CD4-positive, alpha-beta T cell treated with Interleukin-15 for 1 hour (primary cell): ENCODE data around the gene SETX.

Experiments
- DNase-seq: peaks from one replicate; pipeline ENCODE4 v3.0.0-alpha.2; 2020

Gene SETX

DNA sequence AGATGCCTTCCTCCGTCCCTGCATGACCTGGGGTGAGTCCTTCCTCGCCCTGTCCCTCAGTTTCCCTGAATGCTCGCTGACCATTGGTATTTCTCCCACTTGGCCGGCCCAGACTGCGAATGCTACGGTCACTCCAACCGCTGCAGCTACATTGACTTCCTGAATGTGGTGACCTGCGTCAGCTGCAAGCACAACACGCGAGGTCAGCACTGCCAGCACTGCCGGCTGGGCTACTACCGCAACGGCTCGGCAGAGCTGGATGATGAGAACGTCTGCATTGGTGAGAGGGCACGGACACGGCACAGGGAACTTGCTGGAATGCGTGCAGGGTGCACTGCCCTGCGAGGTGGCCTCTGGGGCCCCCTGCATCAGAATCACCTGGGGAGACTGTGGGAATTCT lies 115.8 kb downstream of the SETX start:
- no peak for DNase-seq

DNA sequence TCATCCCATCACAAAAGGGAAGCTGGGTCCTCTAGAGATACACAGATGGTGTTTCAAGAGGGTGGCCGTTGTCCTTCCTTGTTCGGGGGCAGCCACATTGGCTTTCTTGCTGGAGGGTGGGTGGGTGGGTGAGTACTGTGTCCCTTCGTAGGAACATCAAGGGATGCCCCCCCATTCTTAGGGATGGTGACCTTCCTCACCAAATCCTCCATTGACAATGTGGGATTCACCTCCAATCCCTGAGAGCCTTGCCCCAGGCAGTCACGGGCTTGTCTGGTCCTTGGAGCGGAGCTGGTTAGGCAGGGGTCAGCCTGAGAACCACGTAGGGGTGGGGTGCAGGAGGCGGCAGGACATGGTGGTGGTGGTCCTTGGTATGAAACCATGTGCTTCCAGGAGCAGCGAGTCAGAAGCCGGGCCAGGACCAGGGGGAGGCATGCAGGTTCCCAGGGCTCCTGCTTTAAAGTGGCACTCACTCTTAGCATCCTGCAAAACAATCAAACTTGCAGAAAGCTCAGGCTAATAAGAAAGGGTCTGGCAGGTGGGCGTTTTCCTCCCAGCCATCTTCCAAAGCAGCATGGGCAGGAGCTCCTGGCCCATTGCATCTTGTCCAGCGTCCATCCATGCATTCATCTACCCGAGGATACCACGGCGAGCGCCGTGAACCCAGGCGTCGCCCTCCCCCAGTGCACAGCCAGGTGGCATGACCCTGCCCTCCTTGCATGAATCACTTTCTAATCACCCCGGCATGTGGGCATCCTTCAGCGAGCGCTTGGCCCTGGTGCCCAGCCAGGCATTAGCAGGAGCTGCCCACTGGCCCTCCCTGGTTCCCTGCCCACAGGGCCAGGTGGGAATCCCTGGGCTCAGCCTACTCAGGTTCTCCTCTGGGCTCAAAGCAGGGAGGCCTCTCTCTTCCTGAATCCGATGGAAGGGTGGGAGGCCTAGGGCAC lies 116.5 kb downstream of the SETX start:
- no peak for DNase-seq

DNA sequence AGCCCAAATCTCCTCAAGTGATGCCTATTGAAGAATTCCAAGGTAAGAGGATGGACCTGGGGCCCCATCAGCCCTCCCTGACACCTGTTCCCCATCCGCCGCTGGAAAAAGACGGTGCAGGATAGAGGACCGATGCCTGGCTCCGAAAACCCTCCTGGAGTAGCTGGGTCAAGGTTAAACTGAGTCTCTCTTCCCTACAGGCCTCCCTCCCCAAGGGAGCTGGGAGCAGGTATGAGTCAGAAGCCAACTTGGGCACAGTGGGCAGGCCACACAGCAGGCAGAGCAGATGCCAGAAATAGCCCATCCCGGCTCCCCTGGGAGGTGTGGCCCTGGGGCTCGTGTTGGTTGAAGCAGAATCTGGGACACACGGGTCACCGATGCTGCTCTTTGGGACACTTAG lies 117.3 kb downstream of the SETX start:
- DNase-seq = no peak

DNA sequence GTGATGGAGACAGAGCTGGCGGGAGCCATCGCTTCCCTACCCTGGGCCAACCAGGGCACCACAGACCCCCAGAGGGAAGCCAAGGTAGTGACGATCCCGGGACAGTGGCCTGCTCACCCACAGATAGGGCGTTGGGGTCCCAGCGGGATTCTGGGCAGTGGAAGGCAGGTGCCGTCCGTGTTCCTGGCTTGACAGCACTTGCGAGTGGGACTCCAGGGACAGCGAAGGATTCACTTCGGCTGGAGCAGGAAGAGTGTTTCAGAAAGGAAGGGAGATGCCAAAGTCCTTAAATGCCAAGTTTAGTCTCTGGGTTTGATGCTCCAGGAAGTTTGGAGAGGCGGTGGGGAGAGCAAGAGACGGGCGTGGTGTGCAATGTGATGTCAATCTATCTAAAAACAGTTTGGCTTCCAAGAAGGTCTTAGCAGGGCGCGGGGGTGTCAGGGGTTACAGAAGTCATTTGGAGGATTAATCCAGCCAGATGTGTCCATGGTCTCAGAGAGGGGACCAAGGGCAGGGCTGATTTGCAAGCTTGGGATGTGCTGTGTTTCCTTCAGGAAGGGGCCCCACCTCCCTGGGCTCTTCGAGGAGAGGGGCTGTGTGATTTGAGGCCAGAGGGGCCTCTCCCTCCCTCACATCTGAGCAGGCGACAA lies 118.0 kb downstream of the SETX start:
- DNase-seq = no peak

DNA sequence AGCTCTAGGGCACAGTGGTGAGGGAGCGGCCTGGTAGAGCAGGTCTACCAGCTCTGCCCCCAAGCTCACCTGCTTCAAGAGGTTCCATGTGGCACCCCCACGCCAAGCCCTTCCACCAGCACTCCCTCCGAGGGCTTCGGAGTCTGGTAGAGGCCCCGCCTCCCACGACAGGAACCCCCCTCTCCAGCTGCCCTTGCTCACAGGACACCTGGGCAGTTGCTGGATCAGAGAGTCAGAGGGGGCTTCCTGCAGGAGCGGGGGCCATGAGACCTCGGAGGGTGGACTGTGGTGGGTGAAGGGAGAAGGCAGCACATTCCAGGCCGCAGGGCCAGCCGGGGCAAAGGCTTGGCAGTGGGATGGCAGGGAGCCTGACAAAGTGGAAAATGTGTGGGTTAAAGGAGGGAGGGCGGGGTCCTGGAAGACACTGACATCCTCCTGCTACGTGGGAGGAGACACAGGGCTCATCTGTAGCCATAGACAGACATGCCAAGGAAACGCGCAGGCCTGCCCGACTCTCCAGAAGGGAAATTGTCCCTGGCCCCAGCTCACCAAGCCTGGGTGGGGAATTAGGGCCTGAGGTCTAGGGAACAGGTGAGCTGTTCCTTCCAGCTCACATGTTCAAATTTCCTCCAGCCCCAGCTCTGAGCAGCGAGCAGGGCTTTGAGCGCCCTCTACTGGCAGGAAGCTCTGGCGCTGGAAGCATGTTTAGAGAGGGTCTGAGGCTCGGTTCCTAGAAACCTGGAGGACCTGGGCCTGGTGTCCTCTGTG lies 118.7 kb downstream of the SETX start:
- peak; percentile 71 for DNase-seq

DNA sequence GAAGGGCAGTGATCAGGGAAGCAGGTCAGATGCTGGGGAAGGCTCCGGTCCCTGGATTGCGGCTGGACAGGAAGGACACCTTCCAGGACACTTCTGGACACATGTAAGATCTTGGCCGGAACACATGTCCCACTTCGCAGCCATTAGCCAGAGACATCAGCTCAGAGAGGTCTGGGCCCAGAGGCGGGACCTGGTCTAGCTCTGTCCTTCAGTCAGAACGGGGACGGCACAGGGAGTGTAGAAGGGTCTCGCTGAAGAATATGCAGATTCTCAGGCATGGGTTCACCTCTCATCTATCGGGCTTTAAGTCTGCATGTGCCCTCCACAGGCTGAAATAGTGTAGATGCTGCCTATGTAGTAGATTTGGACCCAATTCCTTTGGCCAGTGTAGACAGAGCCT lies 119.7 kb downstream of the SETX start:
- DNase-seq = no peak

DNA sequence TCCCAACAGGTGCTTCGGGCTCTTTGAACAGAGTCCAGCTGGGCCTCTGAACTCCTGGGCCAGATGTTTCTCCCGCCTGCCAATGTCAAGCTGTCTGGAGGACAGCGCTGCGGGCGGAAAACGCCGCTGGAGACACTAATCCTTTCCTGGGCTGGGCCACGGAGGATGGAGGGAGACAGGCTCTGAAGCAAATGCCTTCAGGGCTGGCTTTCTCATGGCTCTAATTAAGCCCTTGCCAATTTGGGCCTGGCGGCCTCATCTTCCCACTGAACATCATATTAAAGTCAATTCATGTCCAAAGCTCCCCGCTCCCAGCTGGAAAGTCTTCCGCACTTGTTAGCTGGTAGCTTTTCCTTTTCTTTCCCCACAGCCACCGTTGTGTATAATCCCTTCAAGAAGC lies 120.3 kb downstream of the SETX start:
- no peak for DNase-seq

DNA sequence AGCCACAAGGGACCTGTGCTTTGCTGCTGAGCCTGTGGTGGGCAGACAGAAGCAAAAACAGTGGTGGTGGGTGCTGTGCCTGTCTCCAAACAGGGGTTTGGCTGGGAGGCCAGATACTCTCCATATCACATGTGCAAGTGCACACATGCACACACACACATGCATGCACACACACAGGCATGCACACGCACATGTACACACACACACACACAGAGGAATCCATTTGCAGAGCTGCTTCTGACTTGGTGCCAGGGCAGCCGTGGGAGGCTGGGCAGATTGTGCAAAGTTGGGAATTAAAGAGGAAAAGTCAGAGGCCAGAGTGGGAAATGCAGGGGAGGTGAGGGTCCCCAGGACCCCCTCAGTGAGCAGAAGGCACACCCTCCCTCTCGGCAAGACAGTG lies 121.6 kb downstream of the SETX start:
- no peak for DNase-seq

DNA sequence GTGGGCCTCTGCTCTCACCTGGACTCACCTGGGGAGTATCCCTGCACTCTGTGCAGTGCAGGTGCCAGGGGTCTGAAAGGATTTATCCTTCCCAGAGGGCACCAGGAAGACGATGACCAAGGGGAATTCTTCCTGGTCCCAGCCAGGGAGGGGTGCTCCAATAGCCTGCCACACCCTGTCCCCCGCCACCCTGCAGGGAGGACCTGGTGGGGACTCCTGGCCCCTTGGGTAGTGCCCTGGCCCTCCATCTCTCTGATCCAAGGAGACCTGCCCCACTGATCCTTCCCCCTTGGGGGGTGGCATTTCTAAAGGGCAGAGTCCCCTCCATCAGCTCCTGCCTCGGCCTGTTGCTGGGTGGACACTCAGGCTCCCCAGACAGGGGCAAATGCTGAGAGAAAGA lies 122.3 kb downstream of the SETX start:
- no peak for DNase-seq

DNA sequence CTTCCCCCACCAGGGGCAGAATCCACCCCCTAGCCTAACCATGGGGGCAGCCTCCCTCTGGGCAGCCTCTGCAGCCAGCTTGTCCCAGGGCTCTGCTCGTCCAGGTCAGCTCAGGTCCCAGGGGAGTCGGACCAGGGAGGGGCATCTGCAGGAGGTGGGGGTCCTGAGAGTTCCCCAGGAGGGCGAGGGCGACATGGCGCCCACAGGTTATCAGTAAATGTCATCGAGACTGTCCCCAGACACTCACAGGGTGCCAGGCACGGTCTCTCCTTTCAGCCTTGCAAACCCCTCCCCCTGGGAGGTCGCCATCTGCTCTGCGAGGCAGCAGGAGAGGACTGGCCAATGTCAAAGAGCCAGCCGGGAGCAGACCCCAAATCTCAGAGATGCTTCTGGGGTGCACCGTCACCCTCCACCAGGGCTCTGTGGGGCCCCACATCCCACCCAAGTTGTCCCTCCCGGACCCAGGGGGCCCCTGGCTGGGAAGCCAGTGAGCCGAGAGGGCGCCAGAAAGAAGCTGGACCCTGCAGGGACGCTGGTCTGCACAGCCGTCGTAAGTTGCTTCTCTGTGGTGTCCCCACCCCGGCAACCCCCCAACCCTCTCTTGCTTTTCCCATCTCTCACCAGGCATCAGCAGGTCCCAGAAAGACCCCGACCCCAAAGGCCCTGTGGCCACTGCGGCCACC lies 123.6 kb downstream of the SETX start:
- no peak for DNase-seq

DNA sequence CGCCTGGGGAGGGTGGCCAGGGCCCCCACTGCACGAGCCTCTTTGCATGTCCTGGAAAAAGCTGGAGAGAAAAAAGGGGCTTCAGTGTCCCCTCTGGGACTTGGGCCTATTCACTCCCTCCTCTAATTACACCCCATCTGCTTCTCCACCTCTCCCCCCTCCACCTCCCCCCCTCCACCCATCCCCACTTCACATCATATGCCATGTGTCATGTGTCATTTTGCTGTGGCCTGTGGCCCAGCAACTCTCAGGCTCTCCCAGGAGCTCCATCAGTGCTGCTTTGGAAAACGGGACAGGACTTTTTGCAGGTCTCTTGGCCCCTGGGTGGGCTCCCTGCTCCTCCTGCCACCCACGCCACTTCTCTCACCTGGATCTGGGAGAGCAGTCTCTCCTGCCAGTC lies 124.2 kb downstream of the SETX start:
- DNase-seq = no peak

DNA sequence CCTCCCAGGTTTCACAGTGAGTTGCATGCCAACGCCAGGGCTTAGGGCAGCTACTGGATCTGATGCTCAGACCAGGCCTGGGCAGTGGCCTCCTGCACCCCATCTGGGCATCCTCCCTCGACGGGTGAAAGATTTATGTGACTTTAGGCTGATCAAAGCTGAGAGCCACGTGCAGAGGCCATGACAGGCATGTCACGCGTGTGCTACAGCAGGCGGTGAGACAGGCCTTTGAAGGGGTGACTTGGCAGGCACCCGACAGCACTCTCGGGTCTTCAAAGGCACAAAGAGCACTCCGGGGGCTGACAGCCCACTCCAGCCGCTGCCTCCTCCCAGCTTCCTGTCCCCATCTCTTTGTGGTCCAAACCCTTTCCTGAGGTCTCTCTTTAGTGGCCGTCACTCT lies 126.7 kb downstream of the SETX start:
- no peak for DNase-seq

DNA sequence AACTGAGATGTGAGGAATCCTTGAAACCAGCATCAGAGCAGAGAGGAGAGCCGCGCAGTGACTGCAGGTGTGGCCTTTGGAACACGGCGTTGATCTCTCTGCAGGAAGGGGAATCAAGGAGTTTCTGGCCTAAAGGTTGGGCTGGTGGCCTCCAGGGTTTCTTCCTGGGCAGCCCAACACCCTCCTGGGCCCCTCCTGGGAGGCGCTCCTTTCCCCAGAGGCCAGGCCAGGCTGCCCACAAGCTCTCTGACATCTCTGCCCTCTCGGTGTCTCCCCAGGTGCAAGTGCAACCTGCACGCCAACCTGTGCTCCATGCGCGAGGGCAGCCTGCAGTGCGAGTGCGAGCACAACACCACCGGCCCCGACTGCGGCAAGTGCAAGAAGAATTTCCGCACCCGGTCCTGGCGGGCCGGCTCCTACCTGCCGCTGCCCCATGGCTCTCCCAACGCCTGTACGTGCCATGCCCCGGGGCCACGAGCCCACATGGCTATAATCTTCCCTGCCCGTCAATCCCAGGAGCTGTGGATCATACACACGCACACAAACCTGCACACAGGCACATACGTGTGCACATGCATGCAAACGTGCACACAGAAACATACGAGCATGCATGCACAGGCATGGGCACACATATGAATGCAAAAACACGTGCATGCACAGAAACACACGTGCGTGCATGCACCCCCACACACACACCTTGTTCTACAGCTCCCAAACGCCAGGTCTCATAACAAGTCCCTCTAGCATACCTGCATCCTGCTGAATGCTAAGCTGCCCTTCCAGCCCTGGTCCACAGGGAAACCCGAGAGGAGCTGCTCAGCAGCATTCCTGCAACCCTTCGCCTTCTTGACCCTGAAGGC lies 128.0 kb downstream of the SETX start:
- DNase-seq = no peak

DNA sequence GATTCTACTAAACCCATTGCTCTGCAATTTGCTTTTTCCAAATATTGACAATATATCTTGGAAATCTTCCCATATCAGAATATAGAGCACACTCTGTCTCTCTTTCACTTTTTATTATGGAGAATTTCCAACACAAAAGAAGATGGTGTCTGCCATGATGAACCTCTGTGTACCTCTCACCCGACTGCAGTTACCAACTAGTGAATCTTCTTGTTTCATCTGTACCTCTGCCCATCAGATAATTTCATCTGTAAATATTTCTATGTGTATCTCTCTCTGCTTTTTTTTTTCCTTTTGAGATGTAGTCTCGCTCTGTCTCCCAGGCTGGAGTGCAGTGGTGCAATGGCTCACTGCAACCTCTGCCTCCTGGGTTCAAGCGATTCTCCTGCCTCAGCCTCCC lies 130.1 kb downstream of the SETX start:
- DNase-seq = no peak

DNA sequence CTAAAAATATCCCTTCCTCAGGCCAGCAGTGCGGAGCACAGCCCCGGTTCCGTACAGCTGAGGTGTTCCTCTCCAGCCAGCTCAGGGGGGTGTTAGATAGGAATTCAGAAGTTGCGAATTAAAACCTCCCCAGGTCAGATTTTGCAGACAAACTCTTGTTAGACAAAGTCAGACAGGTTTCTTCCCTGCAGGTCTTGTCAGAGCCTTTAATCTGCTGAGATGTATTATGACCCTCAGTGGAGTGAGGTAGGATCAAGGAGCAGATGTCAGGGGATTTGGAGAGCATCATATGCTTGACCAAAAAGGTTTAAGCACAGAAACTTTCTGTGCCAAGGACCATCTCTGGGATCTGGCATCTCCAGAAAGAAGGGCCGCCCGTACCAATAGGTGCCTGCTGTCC lies 132.8 kb downstream of the SETX start:
- no peak for DNase-seq

DNA sequence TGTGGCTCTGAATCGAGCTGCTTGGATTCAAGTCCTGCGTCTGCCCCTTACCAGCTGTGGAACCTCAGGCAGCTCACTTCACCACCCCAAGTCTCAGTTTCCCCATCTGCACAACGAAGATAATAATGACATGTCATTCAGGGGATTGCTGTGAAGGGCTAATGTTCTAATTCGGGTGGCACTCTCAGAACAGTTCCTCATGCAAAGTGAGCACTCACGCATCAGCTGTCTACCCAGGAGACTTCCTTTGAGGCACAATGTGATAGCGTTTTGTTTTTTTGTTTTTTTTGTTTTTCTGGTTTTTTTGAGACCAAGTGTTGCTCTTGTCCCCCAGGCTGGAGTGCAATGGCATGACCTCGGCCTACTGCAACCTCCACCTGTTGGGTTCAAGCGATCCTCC lies 136.6 kb downstream of the SETX start:
- no peak for DNase-seq

DNA sequence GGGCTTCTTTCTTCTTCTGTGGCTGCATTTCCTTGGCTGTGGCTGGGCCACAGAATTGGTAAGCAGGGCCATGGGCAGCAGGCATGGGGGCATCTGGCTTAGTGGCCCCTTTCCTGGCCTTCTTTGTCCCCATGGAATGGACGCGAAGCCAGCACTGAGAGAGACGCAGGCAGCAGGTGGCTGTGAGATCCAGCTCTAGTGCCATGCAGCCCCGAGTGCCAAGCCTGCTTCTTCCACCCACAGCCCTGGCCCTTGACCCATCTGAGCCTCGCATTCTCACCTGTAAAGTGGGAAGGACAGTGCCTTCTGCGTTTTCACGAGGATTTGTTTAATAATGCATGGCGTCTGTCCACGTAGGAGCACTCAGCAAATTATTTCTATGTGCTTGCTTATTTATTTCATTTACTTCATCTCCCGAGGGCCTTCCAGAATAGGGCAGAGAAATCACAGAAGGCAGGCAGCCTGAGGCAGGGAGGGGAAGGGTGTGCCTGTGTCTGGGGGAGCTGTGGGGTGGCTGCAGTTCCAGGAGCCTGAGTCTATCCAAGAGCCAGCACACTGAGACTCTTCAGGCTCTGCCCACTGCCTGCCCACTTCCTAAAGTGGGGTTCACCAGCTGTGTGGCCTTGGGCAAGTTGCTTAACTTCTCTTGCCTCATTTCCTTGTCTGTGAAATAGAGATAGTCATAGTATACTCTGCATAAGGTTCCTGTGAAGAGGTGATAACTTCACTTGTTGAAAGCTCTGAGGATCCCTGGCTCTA lies 137.7 kb downstream of the SETX start:
- peak; percentile 44 for DNase-seq

DNA sequence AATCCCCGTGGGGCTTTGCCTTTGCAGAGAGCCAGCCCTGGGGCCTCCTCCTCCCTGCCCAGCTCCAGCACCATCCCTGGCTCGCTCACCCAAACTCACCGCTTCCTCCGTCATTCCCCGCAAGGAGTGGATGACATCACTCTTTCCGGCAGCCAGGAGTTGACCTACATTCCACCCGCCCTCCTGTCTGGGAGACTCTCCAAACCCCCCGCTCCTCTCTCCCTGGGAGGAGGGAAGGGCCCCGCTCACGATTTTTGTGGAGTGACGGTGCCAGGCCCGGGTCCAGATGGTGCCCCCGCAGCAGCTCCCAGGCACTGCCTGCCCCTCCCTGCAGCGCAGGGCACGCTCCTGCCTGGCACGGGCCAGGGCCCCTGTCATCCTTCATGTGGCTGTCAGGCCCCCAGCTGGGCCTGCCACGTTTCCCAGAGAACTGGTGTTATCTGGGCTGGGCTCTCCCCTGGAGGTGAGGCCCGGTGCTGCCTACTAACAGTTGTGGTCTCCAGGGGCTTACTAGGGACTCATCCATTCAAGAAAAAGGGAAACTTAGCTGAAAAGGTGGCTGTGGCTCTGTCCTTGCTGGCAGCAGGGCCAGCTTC lies 140.7 kb downstream of the SETX start:
- DNase-seq = no peak

DNA sequence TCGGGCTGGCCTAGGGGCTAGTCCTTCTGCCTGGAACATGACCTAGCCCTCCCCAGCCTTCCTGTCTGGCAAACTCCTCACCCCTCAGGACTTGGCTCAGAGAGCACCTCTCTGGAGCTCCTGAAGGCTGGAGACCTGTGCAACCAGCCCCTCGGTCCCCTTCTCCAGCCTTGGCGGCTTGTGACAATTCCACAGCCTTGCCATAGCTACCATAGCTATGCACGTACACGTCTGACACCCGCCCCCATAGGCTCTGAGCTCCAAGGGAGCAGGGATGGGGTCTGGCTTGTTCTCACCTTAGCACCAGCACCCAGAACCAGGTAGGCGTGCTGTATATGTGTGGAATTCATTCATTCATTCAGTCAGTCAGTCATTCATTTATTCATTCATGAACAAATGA lies 143.2 kb downstream of the SETX start:
- no peak for DNase-seq
